ENCODE results near the gene RPS6KB2. TPM values are rescaled to one million over a fixed set of nuclear protein-coding genes. Genes with fewer than 3 reads are reported as not detected.

Gene RPS6KB2
- total and polyA plus RNA-seq, 2 donors (not counting 3 experiments of a cell fraction or from before 2014, with no cell fraction given) = 53.8 to 60.0 TPM

DNA sequence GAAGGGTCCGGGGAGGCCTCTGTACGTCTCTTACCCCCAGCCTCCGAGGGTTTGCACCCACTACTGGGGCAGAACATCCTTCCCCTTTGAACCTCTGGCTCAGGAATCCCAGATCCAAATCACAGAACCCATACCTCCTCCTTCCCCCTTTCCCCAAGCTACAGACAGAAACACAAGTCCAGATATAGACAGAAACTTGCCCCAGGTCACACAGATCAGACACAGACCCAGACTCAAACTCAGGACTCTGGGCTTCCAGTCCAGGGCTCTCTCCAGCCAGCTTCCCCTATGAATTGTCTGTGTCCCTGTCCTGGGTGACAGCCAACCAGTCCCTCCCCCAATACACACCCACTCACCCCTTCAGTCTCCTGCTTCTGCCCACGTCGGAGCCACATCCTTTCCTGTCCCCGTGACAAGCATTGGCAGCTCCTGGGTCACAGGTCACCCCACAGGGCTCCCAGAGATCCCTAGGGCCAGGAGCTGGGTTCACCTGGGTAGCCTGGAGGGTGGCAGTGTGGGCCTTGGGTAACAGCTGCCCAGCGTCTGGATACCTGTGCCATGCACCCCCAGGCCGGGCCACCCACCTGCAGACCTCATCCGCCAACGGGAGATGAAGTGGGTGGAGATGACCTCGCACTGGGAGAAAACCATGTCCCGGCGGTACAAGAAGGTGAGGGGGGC is 23.6 kb upstream of the RPS6KB2 start:
- Histone ChIP-seq H2AFZ (ENCODE audit: low read depth, low read length) (no peak overlapping the region), H3K4me3 (replicated peaks in 1 of 3; ENCODE audit: insufficient read depth in 1 of 3, low read depth in 1 of 3, low read length in 3 of 3) (no peak overlapping the region), H3K4me2 (ENCODE audit: insufficient read depth, low read length) (no peak overlapping the region), H3K36me3 (ENCODE audit: control insufficient read depth in 2 of 2, extremely low read depth in 1 of 2, insufficient read depth in 2 of 2, low read length in 2 of 2) (no peaks in the 10 kb centered on the region), H3K9ac (replicated peaks; ENCODE audit: extremely low read depth, insufficient read depth, low read length) (no peak overlapping the region), H4K20me1 (replicated peaks; ENCODE audit: control insufficient read depth, extremely low read depth, insufficient read depth, low read length) (no peaks in the 10 kb centered on the region), H3K27me3 (ENCODE audit: control insufficient read depth in 2 of 2, insufficient read depth in 2 of 2, low read length in 2 of 2) (no peaks in the 10 kb centered on the region), H3K9me1 (replicated peaks; ENCODE audit: control insufficient read depth, extremely low read depth, insufficient read depth, low read length) (no peaks in the 10 kb centered on the region), H3K9me3 (replicated peaks; ENCODE audit: control insufficient read depth, insufficient read depth, low read length) (no peaks in the 10 kb centered on the region), H3K27ac (ENCODE audit: insufficient read depth, low read depth, low read length) (no peak overlapping the region), H3K4me1 (ENCODE audit: control insufficient read depth, extremely low read depth, insufficient read depth, low read length) (peaks cover 14% of the 10 kb centered on the region), H3K79me2 (ENCODE audit: control insufficient read depth, insufficient read depth, low read length) (peaks cover 14% of the 10 kb centered on the region)
- no TSS peak for BruUV-seq (replicated peaks)
- CTCF ChIA-PET = interaction anchor here (1.2 to 2.5 kb wide), 2 partner anchors 13 to 16 kb away, joined by 4 to 6 read pairs; no protein-coding TSS in a partner anchor
- TF ChIP-seq FOS (IDR thresholded peaks at IDR 0.05; ENCODE audit: borderline replicate concordance, insufficient read depth, low read length) (no peak), POLR2A (IDR thresholded peaks at IDR 0.05; ENCODE audit: low read depth, low read length) (no peak), MYC (IDR thresholded peaks at IDR 0.05; ENCODE audit: low read depth, low read length) (no peak)
- dilution Hi-C loops (cut with MboI; ENCODE audit: extremely low pct_ligation_motif_present, low sequenced_read_pairs) = no loop called here
- DNase-seq (ENCODE audit: low read depth, low spot score) = no peak
- POLR2A ChIA-PET = interaction anchor here (0.6 kb wide), 1 partner anchor 13 kb away, joined by 8 read pairs; the partner anchor contains the start of gene RAD9A
- intact Hi-C loops (cut with micrococcal nuclease) = no loop called here
- FAIRE-seq = no peak

DNA sequence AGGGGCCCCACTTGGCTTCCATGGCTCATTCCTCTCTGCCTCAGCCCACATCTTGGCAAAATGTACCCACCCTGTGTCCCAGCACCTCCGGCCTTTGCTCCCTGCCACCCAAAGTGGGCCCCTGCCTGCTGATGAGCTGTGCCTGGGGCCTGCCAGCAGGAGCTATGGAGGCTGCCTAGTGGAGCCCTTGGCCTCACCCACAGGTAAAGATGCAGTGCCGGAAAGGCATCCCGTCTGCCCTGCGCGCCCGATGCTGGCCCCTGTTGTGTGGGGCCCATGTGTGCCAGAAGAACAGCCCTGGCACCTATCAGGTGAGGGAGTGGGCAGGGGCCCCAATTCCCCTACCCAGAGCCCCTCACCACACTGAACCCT is 23.1 kb upstream of the RPS6KB2 start:
- no peaks in the 10 kb centered on the region for H4K20me1 ChIP-seq (replicated peaks; ENCODE audit: control insufficient read depth, extremely low read depth, insufficient read depth, low read length)
- BruUV-seq (replicated peaks) = no TSS peak
- H3K4me2 ChIP-seq (ENCODE audit: insufficient read depth, low read length) = no peak overlapping the region
- no peak overlapping the region for H2AFZ ChIP-seq (ENCODE audit: low read depth, low read length)
- POLR2A ChIA-PET = no interaction called here
- FAIRE-seq = no peak
- CTCF ChIA-PET = interaction anchor here (2.5 kb wide), 1 partner anchor 15 kb away, joined by 6 read pairs; no protein-coding TSS in a partner anchor
- DNase-seq (ENCODE audit: low read depth, low spot score) = no peak
- H3K4me1 ChIP-seq (ENCODE audit: control insufficient read depth, extremely low read depth, insufficient read depth, low read length) = peaks cover 12% of the 10 kb centered on the region
- H3K27me3 ChIP-seq (ENCODE audit: control insufficient read depth in 2 of 2, insufficient read depth in 2 of 2, low read length in 2 of 2) = no peaks in the 10 kb centered on the region
- H3K4me3 ChIP-seq (replicated peaks in 1 of 3; ENCODE audit: insufficient read depth in 1 of 3, low read depth in 1 of 3, low read length in 3 of 3) = no peak overlapping the region
- intact Hi-C loops (cut with micrococcal nuclease) = no loop called here
- H3K9me1 ChIP-seq (replicated peaks; ENCODE audit: control insufficient read depth, extremely low read depth, insufficient read depth, low read length) = no peaks in the 10 kb centered on the region
- H3K36me3 ChIP-seq (ENCODE audit: control insufficient read depth in 2 of 2, extremely low read depth in 1 of 2, insufficient read depth in 2 of 2, low read length in 2 of 2) = no peaks in the 10 kb centered on the region
- no peak overlapping the region for H3K9ac ChIP-seq (replicated peaks; ENCODE audit: extremely low read depth, insufficient read depth, low read length)
- H3K9me3 ChIP-seq (replicated peaks; ENCODE audit: control insufficient read depth, insufficient read depth, low read length) = no peaks in the 10 kb centered on the region
- peaks cover 11% of the 10 kb centered on the region for H3K79me2 ChIP-seq (ENCODE audit: control insufficient read depth, insufficient read depth, low read length)
- no peak for TF ChIP-seq MYC (IDR thresholded peaks at IDR 0.05; ENCODE audit: low read depth, low read length)
- dilution Hi-C loops (cut with MboI; ENCODE audit: extremely low pct_ligation_motif_present, low sequenced_read_pairs) = no loop called here
- H3K27ac ChIP-seq (ENCODE audit: insufficient read depth, low read depth, low read length) = no peak overlapping the region

All from endothelial cell of umbilical vein (primary cell).